ENCODE results near the gene ZKSCAN1.

GRCh38 chr7:99997545-99998137, 17.8 kb upstream of the ZKSCAN1 start:
- TF ChIP-seq CTCF (IDR thresholded peaks at IDR 0.05; ENCODE audit: low read depth, low read length): no peak
- no peak for TF ChIP-seq MAX (IDR thresholded peaks at IDR 0.05; ENCODE audit: low read depth, low read length)
- no peak for TF ChIP-seq POLR2A (IDR thresholded peaks at IDR 0.05; ENCODE audit: extremely low read depth, insufficient read length)

All from NB4 (cell line).